MM.1S (cell line): ENCODE measurements around the gene TMEM131.

Experiments
- EZH2 ChIP-seq: fragments of 300-600 bp; sonication (generic); optimal IDR thresholded peaks from 2 replicates; pipeline ENCODE3; 2017; ENCODE audit warnings: low read depth, mild to moderate bottlenecking, antibody characterized with exemption, low read length, mixed read lengths
- EZH2phosphoT487 ChIP-seq: fragments of 300-600 bp; sonication (generic); IDR thresholded peaks from 2 replicates; pipeline ENCODE4 v1.6.1; 2018; ENCODE audit warnings: antibody characterized with exemption, low read length
- TF ChIP-seq, protein P1 (sequence below): fragments of 300-600 bp; sonication (generic); IDR thresholded peaks from 2 replicates; pipeline ENCODE4 v1.5.1; 2016; ENCODE audit warnings: antibody characterized with exemption, low read length, mixed read lengths

DNA sequence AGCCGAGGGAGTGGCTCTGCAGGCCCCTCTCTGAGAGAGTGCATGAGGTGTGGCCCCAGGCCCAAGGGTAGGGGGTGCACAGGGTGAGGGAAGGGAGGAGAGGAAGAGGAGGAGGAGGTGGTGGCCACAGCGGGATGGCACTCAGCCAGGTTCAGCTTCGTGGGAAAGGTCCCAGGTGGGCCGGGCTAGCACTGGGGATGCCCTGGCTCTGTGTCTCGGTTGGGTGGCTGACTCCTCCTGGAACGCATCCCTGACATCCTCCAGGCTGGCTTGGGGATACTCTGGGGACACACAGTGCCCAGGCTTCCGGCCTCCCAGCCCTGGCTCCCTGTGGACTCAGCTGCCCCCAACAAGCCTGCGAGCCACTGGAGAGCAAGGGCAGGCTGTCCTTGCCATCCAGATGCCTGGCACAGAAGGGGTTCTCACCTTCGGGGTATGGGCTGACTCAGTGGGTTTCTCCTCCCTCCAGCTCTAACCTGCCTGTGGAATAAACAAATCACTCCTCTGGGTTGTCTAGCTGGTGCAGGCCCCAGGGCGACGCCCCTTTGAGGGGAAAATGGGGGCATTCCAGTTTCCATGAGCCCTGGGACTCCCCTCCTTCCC lies 283.0 kb downstream of the TMEM131 start:
- TF ChIP-seq, protein P1, sequence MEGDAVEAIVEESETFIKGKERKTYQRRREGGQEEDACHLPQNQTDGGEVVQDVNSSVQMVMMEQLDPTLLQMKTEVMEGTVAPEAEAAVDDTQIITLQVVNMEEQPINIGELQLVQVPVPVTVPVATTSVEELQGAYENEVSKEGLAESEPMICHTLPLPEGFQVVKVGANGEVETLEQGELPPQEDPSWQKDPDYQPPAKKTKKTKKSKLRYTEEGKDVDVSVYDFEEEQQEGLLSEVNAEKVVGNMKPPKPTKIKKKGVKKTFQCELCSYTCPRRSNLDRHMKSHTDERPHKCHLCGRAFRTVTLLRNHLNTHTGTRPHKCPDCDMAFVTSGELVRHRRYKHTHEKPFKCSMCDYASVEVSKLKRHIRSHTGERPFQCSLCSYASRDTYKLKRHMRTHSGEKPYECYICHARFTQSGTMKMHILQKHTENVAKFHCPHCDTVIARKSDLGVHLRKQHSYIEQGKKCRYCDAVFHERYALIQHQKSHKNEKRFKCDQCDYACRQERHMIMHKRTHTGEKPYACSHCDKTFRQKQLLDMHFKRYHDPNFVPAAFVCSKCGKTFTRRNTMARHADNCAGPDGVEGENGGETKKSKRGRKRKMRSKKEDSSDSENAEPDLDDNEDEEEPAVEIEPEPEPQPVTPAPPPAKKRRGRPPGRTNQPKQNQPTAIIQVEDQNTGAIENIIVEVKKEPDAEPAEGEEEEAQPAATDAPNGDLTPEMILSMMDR, result no peak
- TF ChIP-seq EZH2 (no peak), EZH2phosphoT487 (no peak)
